OCI-LY1 (cell line): ENCODE results near the gene TMCO1.

Experiments used
- CTCF ChIP-seq: fragments of 200-600 bp; sonication (generic), shearing (Covaris generic); IDR thresholded peaks from 2 replicates; pipeline ENCODE4 v1.5.1; 2017; ENCODE audit warnings: mild to moderate bottlenecking, antibody characterized with exemption, low read length, moderate library complexity, mixed read lengths
- EZH2 ChIP-seq: fragments of 200-600 bp; sonication (generic), shearing (Covaris generic); IDR thresholded peaks from 2 replicates; pipeline ENCODE4 v1.8.0; 2017; ENCODE audit warnings: borderline replicate concordance, mixed run types, mild to moderate bottlenecking, antibody characterized with exemption, low read length, moderate library complexity, mixed read lengths

- TF ChIP-seq CTCF (no peak), EZH2 (no peak)
Observed at GRCh38 chr1:165688046-165688445, 80.6 kb downstream of the TMCO1 start.
